MM.1S (cell line): ENCODE measurements around the gene TMEFF2.

Experiments
- DNase-seq: peaks from one replicate; pipeline ENCODE4 v3.0.0-alpha.2; 2015
- H2AFZ ChIP-seq: fragments of 300-600 bp; sonication (generic); 2 replicates; pipeline ENCODE4 v1.6.0; 2016; ENCODE audit warnings: antibody characterized with exemption, low read length
- H3F3A ChIP-seq: fragments of 300-600 bp; sonication (generic); 2 replicates; pipeline ENCODE4 v1.6.1; 2016; ENCODE audit warnings: mild to moderate bottlenecking, antibody characterized with exemption, low read length, moderate library complexity, mixed read lengths; ENCODE audit not compliant: insufficient read depth
- H3K27ac ChIP-seq: fragments of 300-600 bp; sonication (generic); 2 replicates; pipeline ENCODE4 v1.5.1; 2016; ENCODE audit warnings: mild to moderate bottlenecking, low read length
- H3K27me3 ChIP-seq: fragments of 300-600 bp; sonication (generic); replicated peaks from 2 replicates; pipeline ENCODE4 v1.6.0; 2016; ENCODE audit warnings: low read length; ENCODE audit not compliant: insufficient read depth
- H3K36me3 ChIP-seq: fragments of 300-600 bp; sonication (generic); replicated peaks from 2 replicates; pipeline ENCODE4 v1.6.1; 2016; ENCODE audit warnings: mild to moderate bottlenecking, low read length, mixed read lengths; ENCODE audit not compliant: insufficient read depth
- H3K4me1 ChIP-seq: fragments of 300-600 bp; sonication (generic); 2 replicates; pipeline ENCODE4 v1.6.1; 2016; ENCODE audit warnings: low read length, mixed read lengths
- H3K4me2 ChIP-seq: fragments of 300-600 bp; sonication (generic); 2 replicates; pipeline ENCODE4 v1.6.0; 2016; ENCODE audit warnings: low read depth, low read length
- H3K4me3 ChIP-seq: fragments of 300-600 bp; sonication (generic); 2 replicates; pipeline ENCODE4 v1.5.1; 2016; ENCODE audit warnings: low read length, mixed read lengths
- H3K79me2 ChIP-seq: fragments of 300-600 bp; sonication (generic); 2 replicates; pipeline ENCODE4 v1.6.1; 2016; ENCODE audit warnings: mixed run types, low read length, mixed read lengths
- H3K9ac ChIP-seq: fragments of 300-600 bp; sonication (generic); 2 replicates; pipeline ENCODE4 v1.6.1; 2016; ENCODE audit warnings: low read length, mixed read lengths
- H3K9me2 ChIP-seq: fragments of 300-600 bp; sonication (generic); replicated peaks from 2 replicates; pipeline ENCODE4 v1.6.1; 2016; ENCODE audit warnings: mild to moderate bottlenecking, low read length, mixed read lengths; ENCODE audit not compliant: insufficient read depth
- H3K9me3 ChIP-seq: fragments of 300-600 bp; sonication (generic); replicated peaks from 2 replicates; pipeline ENCODE4 v1.6.1; 2016; ENCODE audit warnings: mild to moderate bottlenecking, low read length, mixed read lengths; ENCODE audit not compliant: insufficient read depth
- H4K20me1 ChIP-seq: fragments of 300-600 bp; sonication (generic); 2 replicates; pipeline ENCODE4 v1.6.1; 2016; ENCODE audit warnings: mild to moderate bottlenecking, low read length, moderate library complexity, mixed read lengths; ENCODE audit not compliant: insufficient read depth
- EZH2 ChIP-seq: fragments of 300-600 bp; sonication (generic); optimal IDR thresholded peaks from 2 replicates; pipeline ENCODE3; 2017; ENCODE audit warnings: low read depth, mild to moderate bottlenecking, antibody characterized with exemption, low read length, mixed read lengths
- EZH2phosphoT487 ChIP-seq: fragments of 300-600 bp; sonication (generic); IDR thresholded peaks from 2 replicates; pipeline ENCODE4 v1.6.1; 2018; ENCODE audit warnings: antibody characterized with exemption, low read length
- TF ChIP-seq, protein P1 (sequence below): fragments of 300-600 bp; sonication (generic); IDR thresholded peaks from 2 replicates; pipeline ENCODE4 v1.5.1; 2016; ENCODE audit warnings: antibody characterized with exemption, low read length, mixed read lengths

TMEFF2 gene

DNA sequence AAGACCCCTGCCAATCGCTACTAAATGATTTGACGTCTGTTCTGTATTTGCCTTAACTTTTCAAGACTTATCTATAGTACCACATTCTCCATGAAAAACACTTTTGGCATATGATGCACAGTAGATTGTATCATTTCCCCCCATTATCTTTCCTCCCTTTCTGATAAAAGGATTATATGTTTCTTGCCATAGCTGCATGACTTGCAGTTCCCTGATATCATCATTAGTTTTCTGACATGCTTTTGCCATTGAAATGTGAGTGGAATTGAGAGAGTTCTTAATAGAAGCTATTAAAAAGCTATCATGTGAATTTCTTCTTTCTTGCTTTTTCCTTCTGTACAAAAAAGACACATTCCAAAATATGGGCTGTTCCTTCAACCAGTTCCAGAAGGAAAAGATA lies 130.3 kb downstream of the TMEFF2 start:
- no peak overlapping the region for H3K4me3 ChIP-seq
- no peak overlapping the region for H3K9ac ChIP-seq
- no peak for TF ChIP-seq EZH2phosphoT487
- no peak for TF ChIP-seq EZH2
- TF ChIP-seq, protein P1, sequence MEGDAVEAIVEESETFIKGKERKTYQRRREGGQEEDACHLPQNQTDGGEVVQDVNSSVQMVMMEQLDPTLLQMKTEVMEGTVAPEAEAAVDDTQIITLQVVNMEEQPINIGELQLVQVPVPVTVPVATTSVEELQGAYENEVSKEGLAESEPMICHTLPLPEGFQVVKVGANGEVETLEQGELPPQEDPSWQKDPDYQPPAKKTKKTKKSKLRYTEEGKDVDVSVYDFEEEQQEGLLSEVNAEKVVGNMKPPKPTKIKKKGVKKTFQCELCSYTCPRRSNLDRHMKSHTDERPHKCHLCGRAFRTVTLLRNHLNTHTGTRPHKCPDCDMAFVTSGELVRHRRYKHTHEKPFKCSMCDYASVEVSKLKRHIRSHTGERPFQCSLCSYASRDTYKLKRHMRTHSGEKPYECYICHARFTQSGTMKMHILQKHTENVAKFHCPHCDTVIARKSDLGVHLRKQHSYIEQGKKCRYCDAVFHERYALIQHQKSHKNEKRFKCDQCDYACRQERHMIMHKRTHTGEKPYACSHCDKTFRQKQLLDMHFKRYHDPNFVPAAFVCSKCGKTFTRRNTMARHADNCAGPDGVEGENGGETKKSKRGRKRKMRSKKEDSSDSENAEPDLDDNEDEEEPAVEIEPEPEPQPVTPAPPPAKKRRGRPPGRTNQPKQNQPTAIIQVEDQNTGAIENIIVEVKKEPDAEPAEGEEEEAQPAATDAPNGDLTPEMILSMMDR = no peak
- H2AFZ ChIP-seq = no peak overlapping the region
- H3K27ac ChIP-seq = no peak overlapping the region
- no peaks in the 10 kb centered on the region for H3K9me2 ChIP-seq
- no peaks in the 10 kb centered on the region for H3K4me1 ChIP-seq
- H3K27me3 ChIP-seq = no peaks in the 10 kb centered on the region
- no peak overlapping the region for H3K4me2 ChIP-seq
- H3F3A ChIP-seq = no peaks in the 10 kb centered on the region
- no peaks in the 10 kb centered on the region for H3K9me3 ChIP-seq
- H3K36me3 ChIP-seq = no peaks in the 10 kb centered on the region
- no peaks in the 10 kb centered on the region for H4K20me1 ChIP-seq
- DNase-seq = no peak
- H3K79me2 ChIP-seq = no peaks in the 10 kb centered on the region

DNA sequence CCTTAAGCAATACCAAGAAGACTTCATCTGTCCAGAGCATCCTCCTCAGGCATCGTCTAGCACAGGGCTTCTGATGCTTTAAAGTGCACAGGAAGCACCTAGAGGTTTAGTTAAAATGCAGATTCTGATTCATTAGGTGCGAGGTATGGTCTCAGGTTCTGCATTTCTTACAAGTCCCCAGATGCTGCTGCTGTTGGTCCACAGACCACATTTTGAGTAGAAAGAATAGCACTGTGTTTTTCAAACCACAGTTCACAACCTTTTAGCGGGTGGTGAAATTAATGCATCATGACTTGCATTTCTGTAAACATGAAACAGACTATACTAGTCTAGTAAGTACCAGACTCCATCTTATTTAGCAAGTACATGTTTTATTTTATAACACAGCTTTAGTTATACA lies 134.6 kb downstream of the TMEFF2 start:
- Histone ChIP-seq H3K27me3 (no peaks in the 10 kb centered on the region), H3K36me3 (no peaks in the 10 kb centered on the region), H4K20me1 (no peaks in the 10 kb centered on the region), H3K9me2 (no peaks in the 10 kb centered on the region), H3K4me3 (no peak overlapping the region), H3K27ac (no peak overlapping the region), H3K4me2 (no peak overlapping the region), H3F3A (no peaks in the 10 kb centered on the region), H3K9me3 (no peaks in the 10 kb centered on the region), H3K9ac (no peak overlapping the region), H2AFZ (no peak overlapping the region), H3K4me1 (no peaks in the 10 kb centered on the region), H3K79me2 (no peaks in the 10 kb centered on the region)
- TF ChIP-seq, protein P1 = no peak
- TF ChIP-seq EZH2 (no peak), EZH2phosphoT487 (no peak)
- DNase-seq = peak; percentile 47

DNA sequence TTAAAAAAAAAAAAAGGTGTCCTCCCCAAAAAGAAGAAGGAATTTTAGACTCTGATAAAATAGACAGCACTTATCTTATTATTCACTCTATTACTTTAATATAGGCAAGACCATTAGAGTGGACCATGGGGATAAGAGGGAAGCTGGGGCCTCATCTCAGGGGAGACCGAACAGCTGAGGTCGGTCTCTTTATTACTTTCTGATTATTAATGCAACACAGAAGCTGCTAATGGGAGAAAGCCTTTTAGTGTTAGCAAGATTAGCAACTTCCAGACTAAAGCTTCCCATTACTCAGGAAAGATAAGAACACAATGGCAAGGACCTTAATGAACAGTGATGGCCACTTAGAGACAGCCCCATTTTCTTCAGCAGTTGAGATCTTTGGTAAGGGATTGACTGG lies 135.5 kb downstream of the TMEFF2 start:
- no peak overlapping the region for H2AFZ ChIP-seq
- H3K27me3 ChIP-seq = no peaks in the 10 kb centered on the region
- no peak for DNase-seq
- TF ChIP-seq EZH2 = no peak
- TF ChIP-seq, protein P1 = no peak
- no peak overlapping the region for H3K9ac ChIP-seq
- no peak overlapping the region for H3K27ac ChIP-seq
- no peak overlapping the region for H3K4me3 ChIP-seq
- no peak overlapping the region for H3K4me2 ChIP-seq
- no peaks in the 10 kb centered on the region for H3K9me3 ChIP-seq
- H4K20me1 ChIP-seq = no peaks in the 10 kb centered on the region
- no peaks in the 10 kb centered on the region for H3K36me3 ChIP-seq
- H3K79me2 ChIP-seq = no peaks in the 10 kb centered on the region
- no peaks in the 10 kb centered on the region for H3K9me2 ChIP-seq
- H3F3A ChIP-seq = no peaks in the 10 kb centered on the region
- no peaks in the 10 kb centered on the region for H3K4me1 ChIP-seq

DNA sequence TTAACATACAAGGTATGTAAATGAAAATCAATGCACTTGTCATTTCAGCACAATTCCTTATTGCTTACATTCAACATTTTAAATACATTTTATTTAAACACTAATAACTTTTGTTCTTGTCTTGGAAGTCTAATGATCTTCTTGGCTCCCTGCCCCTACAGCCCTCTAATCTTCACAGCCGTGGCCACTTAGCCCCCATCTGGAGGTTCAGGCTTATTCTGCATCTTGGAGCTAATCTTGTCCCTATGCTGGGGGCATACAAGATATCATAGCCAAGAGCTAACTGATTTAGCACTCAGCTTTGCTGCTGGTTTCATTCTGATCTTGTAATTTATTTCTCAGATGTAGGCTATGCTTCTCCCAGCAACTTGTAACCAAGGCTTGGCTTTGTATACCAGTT lies 140.8 kb downstream of the TMEFF2 start:
- Histone ChIP-seq H3K9ac (no peak overlapping the region), H3K4me3 (no peak overlapping the region), H3K36me3 (no peaks in the 10 kb centered on the region), H3K9me2 (no peaks in the 10 kb centered on the region), H4K20me1 (no peaks in the 10 kb centered on the region), H3F3A (no peaks in the 10 kb centered on the region), H3K27ac (no peak overlapping the region), H3K79me2 (no peaks in the 10 kb centered on the region), H3K27me3 (no peaks in the 10 kb centered on the region), H3K9me3 (no peaks in the 10 kb centered on the region), H3K4me2 (no peak overlapping the region), H2AFZ (no peak overlapping the region), H3K4me1 (no peaks in the 10 kb centered on the region)
- no peak for DNase-seq
- TF ChIP-seq EZH2 (no peak), EZH2phosphoT487 (no peak)
- TF ChIP-seq, protein P1 = no peak
